TTC549 (cell line): ENCODE measurements around the gene SUSD4.

ENCODE experiments used
- FAIRE-seq: peaks from 2 replicates; lab custom pipeline; 2012; peaks lifted over from hg19 to GRCh38; lab: Jason Lieb, UNC

SUSD4 gene

DNA sequence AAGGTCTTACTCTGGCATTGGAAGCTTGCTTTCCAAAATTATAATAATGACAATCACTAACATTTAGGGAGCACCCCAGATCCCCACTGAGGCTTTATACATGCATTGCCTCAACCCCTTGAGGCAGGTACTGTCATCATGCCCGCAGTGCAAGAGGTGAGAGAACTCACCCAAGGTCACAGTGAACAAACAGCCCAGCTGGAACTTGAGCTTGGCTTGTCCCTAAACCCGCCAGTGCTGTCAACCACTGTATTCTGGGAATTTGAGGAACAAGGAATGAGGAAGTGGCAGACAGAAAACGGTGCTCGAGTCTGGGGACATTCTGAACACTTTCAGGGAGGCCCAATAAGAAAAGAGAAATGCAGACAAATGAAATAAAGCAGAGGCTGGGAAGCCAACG lies 186.3 kb downstream of the SUSD4 start:
- FAIRE-seq: no peak

- no peak for FAIRE-seq
These were observed 187.5 kb downstream of the SUSD4 start for GRCh38 chr1:223176437-223176836.

- FAIRE-seq: no peak
These were observed 188.3 kb downstream of the SUSD4 start for GRCh38 chr1:223175633-223176032.

DNA sequence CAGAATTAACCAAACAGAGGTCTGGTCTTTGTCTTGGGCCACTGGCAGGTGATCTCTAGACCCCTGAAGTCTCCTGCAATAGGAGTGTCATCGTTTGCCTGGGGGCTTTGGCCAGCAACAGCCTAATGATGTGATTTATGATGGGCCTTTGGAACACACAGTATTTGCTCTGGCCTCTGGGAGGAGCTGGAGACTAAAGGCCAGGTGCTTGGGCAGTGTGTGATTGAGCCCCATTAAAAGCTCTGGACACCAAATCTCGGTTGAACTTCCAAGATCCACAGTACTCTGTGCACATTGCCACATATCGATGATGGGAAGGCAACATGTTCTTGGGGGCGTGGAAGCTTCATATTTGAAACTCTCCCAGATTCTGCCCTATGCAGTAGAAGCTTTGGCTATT lies 188.9 kb downstream of the SUSD4 start:
- no peak for FAIRE-seq
